Gastrocnemius medialis (tissue), 4 donors: Measurements from ENCODE around the gene SRF.

Experiments used
- POLR2A ChIP-seq, 2 donors: fragments of 450-650 bp; IDR thresholded peaks; one replicate each; pipeline ENCODE4 v1.6.1; 2017; ENCODE audit warnings: antibody characterized with exemption in 2 of 2, mild to moderate bottlenecking in 2 of 2, moderate library complexity in 2 of 2
- TF ChIP-seq, protein P1 (sequence below), 5 experiments: fragments of 450-650 bp in 3 of 5; fragments of 200-600 bp in 2 of 5; sonication (generic) in 2 of 5; IDR thresholded peaks in 4 of 5; conservative IDR thresholded peaks in 1 of 5; 1 replicate in 4 of 5; 2 replicates in 1 of 5; pipeline ENCODE4 v1.5.1; 2016 to 2019; ENCODE audit warnings: antibody characterized with exemption in 5 of 5, mild to moderate bottlenecking in 3 of 5, moderate library complexity in 3 of 5

DNA sequence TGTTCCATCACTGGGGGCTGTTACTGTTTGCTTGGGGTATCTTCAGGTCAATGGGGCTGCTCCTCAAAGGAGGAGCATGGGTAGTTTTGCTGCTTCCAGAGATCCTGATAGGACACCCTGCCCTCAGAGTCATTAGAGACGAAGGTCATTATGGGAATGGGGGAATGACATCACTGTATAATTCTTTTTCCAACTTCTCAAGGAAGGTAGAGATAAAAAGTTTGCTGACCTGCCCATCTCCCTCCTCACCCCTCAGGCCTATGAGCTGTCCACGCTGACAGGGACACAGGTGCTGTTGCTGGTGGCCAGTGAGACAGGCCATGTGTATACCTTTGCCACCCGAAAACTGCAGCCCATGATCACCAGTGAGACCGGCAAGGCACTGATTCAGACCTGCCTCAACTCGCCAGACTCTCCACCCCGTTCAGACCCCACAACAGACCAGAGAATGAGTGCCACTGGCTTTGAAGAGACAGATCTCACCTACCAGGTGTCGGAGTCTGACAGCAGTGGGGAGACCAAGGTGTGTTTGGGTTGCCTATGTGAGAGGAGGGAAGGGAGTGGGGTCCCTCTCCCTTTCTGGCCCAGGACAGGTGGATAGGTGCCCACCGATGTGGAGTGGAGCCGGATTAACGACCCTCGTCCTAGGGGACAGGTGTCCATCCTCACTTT is 2.7 kb downstream of the SRF start:
- TF ChIP-seq POLR2A (IDR thresholded peaks at IDR 0.05) = no peak
- TF ChIP-seq, protein P1, sequence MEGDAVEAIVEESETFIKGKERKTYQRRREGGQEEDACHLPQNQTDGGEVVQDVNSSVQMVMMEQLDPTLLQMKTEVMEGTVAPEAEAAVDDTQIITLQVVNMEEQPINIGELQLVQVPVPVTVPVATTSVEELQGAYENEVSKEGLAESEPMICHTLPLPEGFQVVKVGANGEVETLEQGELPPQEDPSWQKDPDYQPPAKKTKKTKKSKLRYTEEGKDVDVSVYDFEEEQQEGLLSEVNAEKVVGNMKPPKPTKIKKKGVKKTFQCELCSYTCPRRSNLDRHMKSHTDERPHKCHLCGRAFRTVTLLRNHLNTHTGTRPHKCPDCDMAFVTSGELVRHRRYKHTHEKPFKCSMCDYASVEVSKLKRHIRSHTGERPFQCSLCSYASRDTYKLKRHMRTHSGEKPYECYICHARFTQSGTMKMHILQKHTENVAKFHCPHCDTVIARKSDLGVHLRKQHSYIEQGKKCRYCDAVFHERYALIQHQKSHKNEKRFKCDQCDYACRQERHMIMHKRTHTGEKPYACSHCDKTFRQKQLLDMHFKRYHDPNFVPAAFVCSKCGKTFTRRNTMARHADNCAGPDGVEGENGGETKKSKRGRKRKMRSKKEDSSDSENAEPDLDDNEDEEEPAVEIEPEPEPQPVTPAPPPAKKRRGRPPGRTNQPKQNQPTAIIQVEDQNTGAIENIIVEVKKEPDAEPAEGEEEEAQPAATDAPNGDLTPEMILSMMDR (IDR thresholded peaks at IDR 0.05 in 4 of 5, conservative IDR thresholded peaks at IDR 0.05 in 1 of 5) = no peak
